ENCODE results near the gene MRFAP1L1. TPM values are rescaled to one million over a fixed set of nuclear protein-coding genes. Genes with fewer than 3 reads are reported as not detected.

Gene MRFAP1L1
- total and polyA plus RNA-seq, 9 of the 15 experiments (the other 6 are each of a cell fraction or from before 2014, with no cell fraction given), result 37.6 to 111 (median 83.8) TPM

- no peak; the same call in 1 of the 2 replicates for TF ChIP-seq SOX6 (IDR thresholded peaks at IDR 0.05)
- TF ChIP-seq CTBP1 (IDR thresholded peaks at IDR 0.05; ENCODE audit: borderline replicate concordance), result no peak; the same call in 1 of the 2 replicates
- TF ChIP-seq ELF2 (CRISPR knock-in tag; IDR thresholded peaks at IDR 0.05), result no peak
- TF ChIP-seq ETS1 (conservative IDR thresholded peaks at IDR 0.05; ENCODE audit: control insufficient read depth, low read depth, low read length), result no peak; the same call in 1 of the 2 replicates
- TF ChIP-seq RBBP5 (IDR thresholded peaks at IDR 0.05; ENCODE audit: borderline replicate concordance, insufficient read depth, low read length, poor library complexity, severe bottlenecking), result peak; percentile 82
- TF ChIP-seq MEF2D (tag; conservative IDR thresholded peaks at IDR 0.05; ENCODE audit: low read depth), result no peak
- peak; percentile 94 for TF ChIP-seq SETDB1 (IDR thresholded peaks at IDR 0.05; ENCODE audit: low read length)
- no peak for TF ChIP-seq ZNF507 (tag; conservative IDR thresholded peaks at IDR 0.05)
- TF ChIP-seq ZNF639 (CRISPR knock-in tag; conservative IDR thresholded peaks at IDR 0.05 in 1 of 2, IDR thresholded peaks at IDR 0.05 in 1 of 2), result no peak
- TF ChIP-seq HMGN3 (IDR thresholded peaks at IDR 0.05; ENCODE audit: borderline replicate concordance, extremely low read depth, insufficient read length, low read depth, low read length), result peak; percentile 55
- peak; percentile 74; the same call in 1 of the 2 replicates for TF ChIP-seq ATF7 (IDR thresholded peaks at IDR 0.05)
- no peak for TF ChIP-seq FOXA1 (IDR thresholded peaks at IDR 0.05; ENCODE audit: borderline replicate concordance)
- TF ChIP-seq ZMIZ1 (IDR thresholded peaks at IDR 0.05; ENCODE audit: low read depth in 2 of 2, low read length in 2 of 2), result peak in 1 of 2 experiments; percentile 24; a peak in 1 of 4 replicates
- TF ChIP-seq C11orf30 (IDR thresholded peaks at IDR 0.05; ENCODE audit: low read depth), result no peak
- no peak for TF ChIP-seq GTF2E2 (tag; IDR thresholded peaks at IDR 0.05)
- no peak for TF ChIP-seq ZNF76 (CRISPR knock-in tag; IDR thresholded peaks at IDR 0.05; ENCODE audit: borderline replicate concordance)
- no peak for TF ChIP-seq KLF6 (CRISPR knock-in tag; IDR thresholded peaks at IDR 0.05; ENCODE audit: borderline replicate concordance)
- TF ChIP-seq SAFB2 (IDR thresholded peaks at IDR 0.05; ENCODE audit: borderline replicate concordance, low read depth, low read length, severe bottlenecking), result no peak
- TF ChIP-seq MAZ (CRISPR knock-in tag; conservative IDR thresholded peaks at IDR 0.05 in 1 of 2, IDR thresholded peaks at IDR 0.05 in 1 of 2), result peak; percentile 61 to 67; a peak in 2 of 4 replicates
- peak; percentile 100 for TF ChIP-seq NRF1 (conservative IDR thresholded peaks at IDR 0.05 in 1 of 2, IDR thresholded peaks at IDR 0.05 in 1 of 2)
- peak; percentile 98 for TF ChIP-seq SUPT5H (IDR thresholded peaks at IDR 0.05)
These were observed 35.8 kb downstream of the MRFAP1L1 start (continued) for GRCh38 chr4:6673660-6674499.
